ENCODE results near the gene ZNRD2. TPM values are rescaled to one million over a fixed set of nuclear protein-coding genes. Genes with fewer than 3 reads are reported as not detected.

The ZNRD2 gene
- total RNA-seq, 1 experiment from 2014 or later = 45.8 TPM

DNA sequence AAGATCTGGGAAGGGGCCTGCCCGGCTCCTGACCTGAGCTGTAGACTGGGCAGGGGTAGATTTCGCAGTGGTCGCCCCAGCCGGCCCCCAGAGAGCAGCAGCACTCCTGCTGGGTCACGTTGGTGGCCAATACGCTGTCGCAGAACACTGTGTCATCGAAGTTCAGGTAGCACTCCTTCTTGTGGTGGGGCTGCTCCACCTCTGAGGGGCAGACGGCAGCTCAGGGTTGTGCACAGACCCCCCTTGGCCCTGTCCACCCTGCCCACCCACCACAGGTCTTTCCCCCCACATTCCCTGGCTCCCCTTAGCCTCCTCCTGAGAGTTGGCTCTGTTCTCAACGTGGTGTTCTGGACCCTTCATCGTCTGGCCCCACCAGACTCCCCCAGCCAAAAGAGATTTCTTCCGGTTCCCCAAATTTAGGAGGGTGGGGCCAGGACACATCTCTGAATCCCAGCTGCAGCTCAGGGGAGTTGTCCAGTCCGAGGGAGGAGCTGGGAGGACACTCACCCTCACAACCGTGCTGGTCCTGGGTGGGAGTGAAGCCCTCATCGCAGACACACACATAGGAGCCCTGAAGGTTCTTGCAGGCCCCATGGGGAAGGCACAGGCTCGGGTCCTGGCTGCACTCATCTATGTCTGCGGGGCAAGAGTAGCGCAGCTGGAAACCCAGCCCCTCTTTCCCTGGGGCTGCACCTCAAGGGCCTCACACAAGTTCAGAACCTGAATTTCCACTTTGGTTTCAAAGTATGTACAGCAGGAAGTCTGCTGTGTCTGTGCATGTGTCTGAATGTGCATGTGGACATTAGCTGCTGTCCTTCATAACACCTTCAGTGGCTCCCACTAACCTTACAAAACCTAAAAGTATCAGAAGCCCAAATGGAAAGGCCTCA is 28.9 kb upstream of the ZNRD2 start:
- Mint-ChIP-seq H3K27me3 (ENCODE audit: low read depth) (peaks cover 58% of the 10 kb centered on the region), H3K27ac (no peak overlapping the region), H3K9me3 (peaks cover 0 to 2% of the 10 kb centered on the region in 2 experiments; a peak in 1 of 5 replicates), H3K4me1 (peaks cover 10 to 17% of the 10 kb centered on the region in 2 experiments), H3K4me3 (peak overlapping the region; percentile 67 to 81), H3K36me3 (ENCODE audit: insufficient read depth in 1 of 3, low read depth in 3 of 3) (peaks cover 0 to 12% (median 10%) of the 10 kb centered on the region in 3 experiments; a peak in 6 of 7 replicates)
- Histone ChIP-seq H3K9ac (ENCODE audit: extremely low read depth, insufficient read length, low read length) (no peak overlapping the region), H3T11ph (ENCODE audit: low read length) (no peak overlapping the region), H3K27me3 (ENCODE audit: insufficient read depth, low read length) (peaks cover 4% of the 10 kb centered on the region; the same call in 1 of the 2 replicates), H3K4ac (ENCODE audit: low read depth, low read length) (no peak overlapping the region), H2BK5ac (ENCODE audit: insufficient read length, low read length) (no peak overlapping the region), H2AFZ (ENCODE audit: low read length) (no peak overlapping the region), H2BK120ac (ENCODE audit: low read depth, low read length, poor library complexity, severe bottlenecking) (no peak overlapping the region), H2BK20ac (ENCODE audit: low read depth, low read length, poor library complexity, severe bottlenecking) (no peak overlapping the region), H3K79me2 (ENCODE audit: insufficient read depth, low read length) (no peaks in the 10 kb centered on the region), H3K23me2 (ENCODE audit: insufficient read length, low read depth, low read length, poor library complexity, severe bottlenecking) (peaks cover 14% of the 10 kb centered on the region), H3K56ac (ENCODE audit: insufficient read length, low read depth, low read length) (no peak overlapping the region), H4K91ac (ENCODE audit: insufficient read length, low read depth, low read length) (no peak overlapping the region), H3K14ac (ENCODE audit: insufficient read depth, low read length) (no peak overlapping the region), H3K79me1 (ENCODE audit: insufficient read depth, low read depth, low read length, poor library complexity, severe bottlenecking) (no peaks in the 10 kb centered on the region), H2AK5ac (ENCODE audit: insufficient read length, low read length) (no peak overlapping the region), H3K9me3 (ENCODE audit: control insufficient read depth, low read depth, low read length) (no peaks in the 10 kb centered on the region), H3K4me1 (ENCODE audit: insufficient read depth, low read length) (no peaks in the 10 kb centered on the region), H2BK15ac (ENCODE audit: low read depth, low read length) (no peak overlapping the region), H4K8ac (replicated peaks; ENCODE audit: insufficient read length, low read depth, low read length) (no peak overlapping the region), H4K20me1 (ENCODE audit: control insufficient read depth, insufficient read depth, insufficient read length) (peaks cover 2% of the 10 kb centered on the region), H4K5ac (ENCODE audit: insufficient read length, low read depth, low read length) (no peak overlapping the region), H2BK12ac (ENCODE audit: insufficient read length, low read depth, low read length) (no peak overlapping the region), H3K27ac (ENCODE audit: insufficient read length, low read depth, low read length) (no peak overlapping the region), H3K18ac (ENCODE audit: insufficient read length, low read depth, low read length) (no peak overlapping the region), H3K4me2 (ENCODE audit: insufficient read depth, insufficient read length, low read length) (peak overlapping the region; percentile 73), H3K23ac (ENCODE audit: insufficient read length, low read depth, low read length) (no peak overlapping the region)
- DNase-seq = no peak
- WGBS (ENCODE audit: extremely low coverage, insufficient read length, low lambda C conversion rate) = no CpG with 5 or more reads among the region's 18 CpGs
- TF ChIP-seq CTCF (conservative IDR thresholded peaks at IDR 0.05) = no peak; the same call in 2 of the 3 replicates

Data from H9 (cell line).